HepG2 (cell line): ENCODE data around the gene SHISA7. TPM values are rescaled to one million over a fixed set of nuclear protein-coding genes. Genes with fewer than 3 reads are reported as not detected.

Experiments used
- AHR ChIP-seq: IDR thresholded peaks from 2 replicates; pipeline ENCODE4 v1.6.1; 2018; ENCODE audit warnings: missing genetic modification reagents, missing compliant biosample characterization
- CCAR2 ChIP-seq: fragments of 200-400 bp; formaldehyde crosslinking; optimal IDR thresholded peaks from 2 replicates; pipeline ENCODE3; 2018; ENCODE audit warnings: low read depth, mild to moderate bottlenecking, low read length, moderate library complexity
- E2F2 ChIP-seq: sonication (generic); formaldehyde crosslinking; IDR thresholded peaks from 2 replicates; pipeline ENCODE4 v1.4.0; 2020; ENCODE audit warnings: missing genetic modification reagents, borderline replicate concordance
- FOXK1 ChIP-seq: sonication (generic); formaldehyde crosslinking; IDR thresholded peaks from 2 replicates; pipeline ENCODE4 v1.4.0; 2020; ENCODE audit warnings: low read depth, missing genetic modification reagents, borderline replicate concordance
- KDM2A ChIP-seq: sonication (generic); formaldehyde crosslinking; IDR thresholded peaks from 2 replicates; pipeline ENCODE4 v1.4.0; 2020; ENCODE audit warnings: low read depth, missing genetic modification reagents, borderline replicate concordance
- MXD3 ChIP-seq: IDR thresholded peaks from 2 replicates; pipeline ENCODE4 v1.6.1; 2016; ENCODE audit warnings: mild to moderate bottlenecking, missing biosample characterization, missing genetic modification reagents
- NR3C1 ChIP-seq: sonication (generic); formaldehyde crosslinking; IDR thresholded peaks from 2 replicates; pipeline ENCODE4 v1.4.0; 2020; ENCODE audit warnings: missing genetic modification reagents
- PLRG1 ChIP-seq: fragments of 450-650 bp; conservative IDR thresholded peaks from 2 replicates; pipeline ENCODE4 v1.6.1; 2016
- RORA ChIP-seq: sonication (generic); formaldehyde crosslinking; IDR thresholded peaks from 2 replicates; pipeline ENCODE4 v1.5.0; 2020; ENCODE audit warnings: mild to moderate bottlenecking, missing genetic modification reagents, moderate library complexity
- SALL1 ChIP-seq: sonication (generic); formaldehyde crosslinking; IDR thresholded peaks from 2 replicates; pipeline ENCODE4 v1.8.0; 2022; ENCODE audit warnings: mild to moderate bottlenecking, missing genetic modification reagents
- SNAI1 ChIP-seq: sonication (generic); formaldehyde crosslinking; IDR thresholded peaks from 2 replicates; pipeline ENCODE4 v1.5.0; 2020; ENCODE audit warnings: mild to moderate bottlenecking, missing genetic modification reagents, borderline replicate concordance
- ZGPAT ChIP-seq: IDR thresholded peaks from 2 replicates; pipeline ENCODE4 v1.6.1; 2016; ENCODE audit warnings: mild to moderate bottlenecking
- ZMAT3 ChIP-seq: sonication (generic); formaldehyde crosslinking; conservative IDR thresholded peaks from 2 replicates; pipeline ENCODE4 v1.7.0; 2021; ENCODE audit warnings: missing genetic modification reagents
- ZNF207 ChIP-seq: fragments of 450-650 bp; IDR thresholded peaks from 2 replicates; pipeline ENCODE4 v1.6.1; 2016; ENCODE audit warnings: antibody characterized with exemption, borderline replicate concordance
- ZNF263 ChIP-seq: sonication (generic); formaldehyde crosslinking; IDR thresholded peaks from 2 replicates; pipeline ENCODE4 v1.4.0; 2020; ENCODE audit warnings: missing genetic modification reagents
- ZNF333 ChIP-seq: sonication (generic); formaldehyde crosslinking; IDR thresholded peaks from 2 replicates; pipeline ENCODE4 v1.4.0; 2020; ENCODE audit warnings: mild to moderate bottlenecking, missing genetic modification reagents, borderline replicate concordance
- ZNF546 ChIP-seq: sonication (generic); formaldehyde crosslinking; conservative IDR thresholded peaks from 2 replicates; pipeline ENCODE4 v1.8.1; 2023; ENCODE audit warnings: mild to moderate bottlenecking, missing genetic modification reagents
- ZNF605 ChIP-seq: sonication (generic); formaldehyde crosslinking; IDR thresholded peaks from 2 replicates; pipeline ENCODE4 v1.8.0; 2022; ENCODE audit warnings: mild to moderate bottlenecking, missing genetic modification reagents
- polyA plus RNA-seq, 8 experiments: library from polyadenylated mRNA; depleted of rRNA in 3 of 8; stranded (reverse) in 7 of 8; unstranded in 1 of 8; fragments of >200 nt; fragmentation: Illumina TruSeq in 4 of 8; extraction: Trizol in 4 of 8; gene quantifications; 2 replicates each; pipeline versions ENCODE4 v1.2.1 to v1.2.3, GENCODE V29; 2011 to 2016; ENCODE audit warnings: low read depth in 4 of 8, missing spikeins in 1 of 8, mixed read lengths in 1 of 8; ENCODE audit not compliant: insufficient read depth in 1 of 8
- total RNA-seq, 5 experiments: library from RNA; depleted of rRNA; stranded (reverse); fragments of >200 nt; fragmentation: Illumina TruSeq; extraction: Trizol; gene quantifications; 2 replicates each; pipeline ENCODE4 v1.2.3, GENCODE V29; 2016; ENCODE audit warnings: low read depth in 1 of 5
- TF ChIP-seq, protein P1 (sequence below): sonication (generic); formaldehyde crosslinking; IDR thresholded peaks from 2 replicates; pipeline ENCODE4 v1.4.0; 2020; ENCODE audit warnings: missing genetic modification reagents, borderline replicate concordance
- TF ChIP-seq, protein P2 (sequence below): sonication (generic); formaldehyde crosslinking; IDR thresholded peaks from 2 replicates; pipeline ENCODE4 v1.8.0; 2022; ENCODE audit warnings: mild to moderate bottlenecking, missing genetic modification reagents; ENCODE audit not compliant: insufficient replicate concordance

The SHISA7 gene
- total and polyA plus RNA-seq, 2 of the 13 experiments (the other 11 are each of a cell fraction or from before 2014, with no cell fraction given): not detected

DNA sequence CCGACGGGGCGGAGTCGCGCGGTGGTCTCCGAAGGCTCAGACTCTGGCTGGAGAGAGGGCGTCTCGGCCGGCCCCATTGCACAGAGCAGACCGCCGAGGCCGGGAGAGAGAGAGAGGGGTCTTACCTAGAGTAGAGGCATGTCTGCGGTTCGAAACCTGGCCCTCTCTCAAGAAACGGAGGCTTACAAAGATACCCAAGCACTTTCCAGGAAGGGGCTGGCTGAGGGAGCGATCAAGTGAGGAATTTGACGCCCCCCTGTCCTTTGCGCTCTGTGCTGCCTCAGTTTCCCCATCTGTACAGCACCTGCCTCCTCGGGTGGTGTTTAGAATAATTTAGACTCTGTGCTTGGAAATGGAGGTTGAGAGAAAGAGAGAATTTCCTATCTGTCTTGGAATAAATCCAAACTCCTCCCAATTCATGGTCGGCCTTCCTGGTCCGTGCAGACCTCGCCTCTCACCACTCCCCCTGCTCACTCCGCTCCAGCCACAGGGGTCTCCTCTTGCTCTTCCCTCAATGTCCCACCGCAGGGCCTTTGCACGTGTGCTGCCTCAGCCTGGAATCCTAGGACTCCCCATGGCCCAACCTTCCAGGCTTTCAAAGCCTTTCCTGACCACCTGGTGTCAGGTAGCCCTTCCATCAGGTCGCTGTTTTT, 19.0 kb upstream of the SHISA7 start (continued):
- TF ChIP-seq, protein P1, sequence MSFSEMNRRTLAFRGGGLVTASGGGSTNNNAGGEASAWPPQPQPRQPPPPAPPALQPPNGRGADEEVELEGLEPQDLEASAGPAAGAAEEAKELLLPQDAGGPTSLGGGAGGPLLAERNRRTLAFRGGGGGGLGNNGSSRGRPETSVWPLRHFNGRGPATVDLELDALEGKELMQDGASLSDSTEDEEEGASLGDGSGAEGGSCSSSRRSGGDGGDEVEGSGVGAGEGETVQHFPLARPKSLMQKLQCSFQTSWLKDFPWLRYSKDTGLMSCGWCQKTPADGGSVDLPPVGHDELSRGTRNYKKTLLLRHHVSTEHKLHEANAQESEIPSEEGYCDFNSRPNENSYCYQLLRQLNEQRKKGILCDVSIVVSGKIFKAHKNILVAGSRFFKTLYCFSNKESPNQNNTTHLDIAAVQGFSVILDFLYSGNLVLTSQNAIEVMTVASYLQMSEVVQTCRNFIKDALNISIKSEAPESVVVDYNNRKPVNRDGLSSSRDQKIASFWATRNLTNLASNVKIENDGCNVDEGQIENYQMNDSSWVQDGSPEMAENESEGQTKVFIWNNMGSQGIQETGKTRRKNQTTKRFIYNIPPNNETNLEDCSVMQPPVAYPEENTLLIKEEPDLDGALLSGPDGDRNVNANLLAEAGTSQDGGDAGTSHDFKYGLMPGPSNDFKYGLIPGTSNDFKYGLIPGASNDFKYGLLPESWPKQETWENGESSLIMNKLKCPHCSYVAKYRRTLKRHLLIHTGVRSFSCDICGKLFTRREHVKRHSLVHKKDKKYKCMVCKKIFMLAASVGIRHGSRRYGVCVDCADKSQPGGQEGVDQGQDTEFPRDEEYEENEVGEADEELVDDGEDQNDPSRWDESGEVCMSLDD: no peak
- TF ChIP-seq RORA (CRISPR knock-in tag) (no peak), AHR (no peak), KDM2A (peak; percentile 6; the same call in 1 of the 2 replicates), ZNF263 (peak; percentile 18; the same call in 1 of the 2 replicates), MXD3 (CRISPR knock-in tag) (peak; percentile 8; the same call in 1 of the 2 replicates), ZNF605 (no peak), E2F2 (no peak), ZNF333 (CRISPR knock-in tag) (0 out of 2 replicates have a peak, but pooled peaks have one; percentile 22), ZNF207 (no peak), SALL1 (no peak), ZGPAT (CRISPR knock-in tag) (no peak), PLRG1 (no peak), FOXK1 (CRISPR knock-in tag) (no peak), CCAR2 (no peak), ZNF546 (CRISPR knock-in tag) (0 out of 2 replicates have a peak, but pooled peaks have one; percentile 5), SNAI1 (CRISPR knock-in tag) (peak; percentile 70; the same call in 1 of the 2 replicates), ZMAT3 (no peak), NR3C1 (CRISPR knock-in tag) (no peak)
- TF ChIP-seq, protein P2, sequence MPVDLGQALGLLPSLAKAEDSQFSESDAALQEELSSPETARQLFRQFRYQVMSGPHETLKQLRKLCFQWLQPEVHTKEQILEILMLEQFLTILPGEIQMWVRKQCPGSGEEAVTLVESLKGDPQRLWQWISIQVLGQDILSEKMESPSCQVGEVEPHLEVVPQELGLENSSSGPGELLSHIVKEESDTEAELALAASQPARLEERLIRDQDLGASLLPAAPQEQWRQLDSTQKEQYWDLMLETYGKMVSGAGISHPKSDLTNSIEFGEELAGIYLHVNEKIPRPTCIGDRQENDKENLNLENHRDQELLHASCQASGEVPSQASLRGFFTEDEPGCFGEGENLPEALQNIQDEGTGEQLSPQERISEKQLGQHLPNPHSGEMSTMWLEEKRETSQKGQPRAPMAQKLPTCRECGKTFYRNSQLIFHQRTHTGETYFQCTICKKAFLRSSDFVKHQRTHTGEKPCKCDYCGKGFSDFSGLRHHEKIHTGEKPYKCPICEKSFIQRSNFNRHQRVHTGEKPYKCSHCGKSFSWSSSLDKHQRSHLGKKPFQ (CRISPR knock-in tag): peak; percentile 55
